ENCODE results near the gene TMEM150C. TPM values are rescaled to one million over a fixed set of nuclear protein-coding genes. Genes with fewer than 3 reads are reported as not detected.

The TMEM150C gene
- total RNA-seq, 1 donor: 0.43 TPM

GRCh38 chr4:82434949-82435348 lies 126.8 kb downstream of the TMEM150C start:
- no peak for DNase-seq (ENCODE audit: low read depth)
- no peak overlapping the region for H3K4me3 ChIP-seq (ENCODE audit: low read depth, low read length)
- TF ChIP-seq CTCF (IDR thresholded peaks at IDR 0.05; ENCODE audit: insufficient read depth, low read depth, low read length): no peak

DNA sequence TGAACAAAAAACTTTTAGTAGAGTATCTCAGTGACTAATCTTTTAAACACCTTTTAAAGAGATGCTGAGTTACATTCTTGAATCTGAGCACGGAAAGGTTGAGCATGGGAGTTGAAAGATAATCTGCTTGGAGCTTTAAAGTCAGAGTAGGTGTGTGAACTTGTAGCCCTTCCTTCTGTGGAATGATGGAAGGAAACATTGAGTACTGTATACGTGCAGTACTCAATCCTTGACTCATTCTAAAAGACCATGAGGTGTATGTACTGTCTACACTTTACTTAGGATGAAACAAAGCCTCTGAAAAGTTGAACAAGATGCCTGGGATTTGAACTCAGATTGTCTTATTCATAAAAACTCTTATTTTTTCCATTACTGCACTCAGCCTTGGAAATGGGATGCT lies 128.0 kb downstream of the TMEM150C start:
- no peak overlapping the region for H3K4me3 ChIP-seq (ENCODE audit: low read depth, low read length)
- no peak for DNase-seq (ENCODE audit: low read depth)
- no peak for TF ChIP-seq CTCF (IDR thresholded peaks at IDR 0.05; ENCODE audit: insufficient read depth, low read depth, low read length)

Other genes with a start within 250 kb of the TMEM150C start
- 25.0 and 27.1 TPM in 2 replicates for gene HNRNPD, start 188.0 kb downstream of the TMEM150C start, total RNA-seq
- gene HNRNPDL, start 131.5 kb downstream of the TMEM150C start, total RNA-seq: 174 and 188 TPM in 2 replicates
- 36.7 TPM in 2 replicates for gene ENOPH1, start 131.4 kb downstream of the TMEM150C start, total RNA-seq
- 2.3 and 6.9 TPM in 2 replicates for gene SCD5, start 236.8 kb upstream of the TMEM150C start, total RNA-seq

Data from fibroblast of villous mesenchyme (primary cell).